ENCODE measurements around the gene KLK4.

GRCh38 chr19:50957587-50957986 is 46.4 kb upstream of the KLK4 start:
- no peak for TF ChIP-seq CTCF (IDR thresholded peaks at IDR 0.05 in 2 of 3, conservative IDR thresholded peaks at IDR 0.05 in 1 of 3; ENCODE audit: borderline replicate concordance in 1 of 3, insufficient read depth in 1 of 3, low read depth in 2 of 3, low read length in 2 of 3)
- TF ChIP-seq POLR2AphosphoS5 (IDR thresholded peaks at IDR 0.05; ENCODE audit: low read depth, low read length): no peak
- TF ChIP-seq EZH2 (IDR thresholded peaks at IDR 0.05): no peak
- TF ChIP-seq POLR2A (IDR thresholded peaks at IDR 0.05; ENCODE audit: borderline replicate concordance, extremely low read depth, insufficient read depth, insufficient read length): no peak
- TF ChIP-seq RAD21 (IDR thresholded peaks at IDR 0.05; ENCODE audit: low read depth): no peak
- TF ChIP-seq EGR1 (IDR thresholded peaks at IDR 0.05; ENCODE audit: low read depth): no peak
- TF ChIP-seq, protein P1, sequence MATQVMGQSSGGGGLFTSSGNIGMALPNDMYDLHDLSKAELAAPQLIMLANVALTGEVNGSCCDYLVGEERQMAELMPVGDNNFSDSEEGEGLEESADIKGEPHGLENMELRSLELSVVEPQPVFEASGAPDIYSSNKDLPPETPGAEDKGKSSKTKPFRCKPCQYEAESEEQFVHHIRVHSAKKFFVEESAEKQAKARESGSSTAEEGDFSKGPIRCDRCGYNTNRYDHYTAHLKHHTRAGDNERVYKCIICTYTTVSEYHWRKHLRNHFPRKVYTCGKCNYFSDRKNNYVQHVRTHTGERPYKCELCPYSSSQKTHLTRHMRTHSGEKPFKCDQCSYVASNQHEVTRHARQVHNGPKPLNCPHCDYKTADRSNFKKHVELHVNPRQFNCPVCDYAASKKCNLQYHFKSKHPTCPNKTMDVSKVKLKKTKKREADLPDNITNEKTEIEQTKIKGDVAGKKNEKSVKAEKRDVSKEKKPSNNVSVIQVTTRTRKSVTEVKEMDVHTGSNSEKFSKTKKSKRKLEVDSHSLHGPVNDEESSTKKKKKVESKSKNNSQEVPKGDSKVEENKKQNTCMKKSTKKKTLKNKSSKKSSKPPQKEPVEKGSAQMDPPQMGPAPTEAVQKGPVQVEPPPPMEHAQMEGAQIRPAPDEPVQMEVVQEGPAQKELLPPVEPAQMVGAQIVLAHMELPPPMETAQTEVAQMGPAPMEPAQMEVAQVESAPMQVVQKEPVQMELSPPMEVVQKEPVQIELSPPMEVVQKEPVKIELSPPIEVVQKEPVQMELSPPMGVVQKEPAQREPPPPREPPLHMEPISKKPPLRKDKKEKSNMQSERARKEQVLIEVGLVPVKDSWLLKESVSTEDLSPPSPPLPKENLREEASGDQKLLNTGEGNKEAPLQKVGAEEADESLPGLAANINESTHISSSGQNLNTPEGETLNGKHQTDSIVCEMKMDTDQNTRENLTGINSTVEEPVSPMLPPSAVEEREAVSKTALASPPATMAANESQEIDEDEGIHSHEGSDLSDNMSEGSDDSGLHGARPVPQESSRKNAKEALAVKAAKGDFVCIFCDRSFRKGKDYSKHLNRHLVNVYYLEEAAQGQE (IDR thresholded peaks at IDR 0.05; ENCODE audit: low read depth): no peak
- TF ChIP-seq JUND (IDR thresholded peaks at IDR 0.05): no peak
- TF ChIP-seq YY1 (IDR thresholded peaks at IDR 0.05; ENCODE audit: extremely low read depth, insufficient replicate concordance, low read depth, low read length): no peak
- TF ChIP-seq EZH2phosphoT487 (IDR thresholded peaks at IDR 0.05; ENCODE audit: borderline replicate concordance): no peak
- TF ChIP-seq ZNF274 (IDR thresholded peaks at IDR 0.05; ENCODE audit: low read depth, low read length): no peak
- no peak for TF ChIP-seq TCF7L2 (IDR thresholded peaks at IDR 0.05; ENCODE audit: borderline replicate concordance, extremely low read depth, insufficient read depth, insufficient read length)
- TF ChIP-seq SP1 (IDR thresholded peaks at IDR 0.05; ENCODE audit: low read depth): no peak
- no peak for TF ChIP-seq FOSL1 (IDR thresholded peaks at IDR 0.05; ENCODE audit: low read depth)
